DMS79 treated with DMSO at 0.1 percent for 48 hours (cell line): ENCODE measurements around the gene STKLD1.
"Not testable (repeated sequence)": the region's sequence is repeated elsewhere in the genome, so short reads cannot be mapped to it uniquely, and the experiment has no call there.

ENCODE experiments used
- DNase-seq: peaks from one replicate; lab custom pipeline; 2025; lab: John Stamatoyannopoulos, UW

STKLD1 gene

DNA sequence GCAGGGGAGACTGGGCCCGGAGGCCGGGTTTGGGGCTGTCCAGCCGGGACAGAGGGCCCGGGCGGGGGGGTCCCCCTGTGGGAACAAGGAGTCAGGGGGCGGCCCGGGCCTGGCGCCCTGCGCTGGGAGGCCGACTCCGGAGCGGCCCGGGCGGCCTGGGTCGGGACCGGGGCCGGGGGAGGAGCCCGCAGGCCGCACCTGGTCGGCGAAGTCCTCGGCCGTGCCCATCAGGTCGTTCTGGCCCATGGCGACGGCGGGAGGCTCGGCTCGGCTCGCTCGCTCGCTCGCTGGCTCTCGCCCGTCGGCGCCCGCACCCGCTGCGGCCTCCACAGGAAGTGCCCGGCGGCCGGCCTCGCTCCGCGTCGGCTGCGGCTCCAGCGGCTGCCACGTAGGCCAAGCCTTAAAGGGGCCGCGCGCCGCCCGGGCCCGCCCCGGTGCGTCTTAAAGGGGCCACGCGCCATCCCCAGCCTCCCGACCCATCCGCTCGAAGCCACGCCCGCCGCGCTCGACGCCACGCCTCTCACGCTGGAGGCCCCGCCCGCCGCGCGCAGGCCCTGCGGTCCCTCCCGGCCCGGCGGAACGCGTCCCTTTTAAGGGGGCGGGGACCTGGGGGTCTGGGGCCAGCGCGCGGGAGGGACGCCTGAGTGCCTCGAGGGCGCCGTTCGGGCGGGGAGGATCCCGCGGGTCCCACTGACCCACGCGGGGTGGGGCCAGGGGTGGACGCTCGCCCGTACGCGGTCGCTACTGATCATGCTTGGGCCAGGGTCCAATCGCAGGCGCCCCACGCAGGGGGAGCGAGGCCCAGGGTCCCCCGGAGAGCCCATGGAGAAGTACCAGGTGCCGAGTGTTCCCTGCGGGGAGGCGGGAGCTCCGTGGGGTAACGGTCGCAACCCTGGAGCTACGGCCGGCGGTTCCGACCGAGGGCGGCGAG, at the start of gene STKLD1, which contains the start of gene SURF4:
STKLD1 (plus strand) TSS at position 643 of the 931 bp plus-strand sequence; CDS start at position 751, 108 bp downstream.
SURF4 (minus strand) TSS at position 337 of the 931 bp plus-strand sequence; CDS start at position 246, 91 bp downstream.
- DNase-seq = peak; percentile 86

DNA sequence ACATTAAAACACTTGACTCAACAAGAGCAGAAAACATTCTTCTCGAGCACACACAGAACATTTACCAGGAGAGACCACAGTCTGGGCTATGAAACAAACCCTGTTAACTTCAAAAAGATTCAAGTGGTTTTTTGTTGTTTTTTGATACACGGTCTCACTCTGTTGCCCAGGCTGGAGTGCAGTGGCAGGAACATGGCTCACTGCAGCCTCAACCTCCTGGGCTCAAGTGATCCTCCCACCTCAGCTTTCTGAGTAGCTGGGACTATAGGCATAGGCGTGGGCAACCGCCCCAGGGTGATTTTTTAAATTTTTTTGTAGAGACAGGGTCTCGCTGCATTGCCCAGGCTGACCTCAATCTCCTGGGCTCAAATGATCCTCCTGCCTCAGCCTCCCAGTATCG, 49.1 kb upstream of the STKLD1 start:
- peak; percentile 92 for DNase-seq

DNA sequence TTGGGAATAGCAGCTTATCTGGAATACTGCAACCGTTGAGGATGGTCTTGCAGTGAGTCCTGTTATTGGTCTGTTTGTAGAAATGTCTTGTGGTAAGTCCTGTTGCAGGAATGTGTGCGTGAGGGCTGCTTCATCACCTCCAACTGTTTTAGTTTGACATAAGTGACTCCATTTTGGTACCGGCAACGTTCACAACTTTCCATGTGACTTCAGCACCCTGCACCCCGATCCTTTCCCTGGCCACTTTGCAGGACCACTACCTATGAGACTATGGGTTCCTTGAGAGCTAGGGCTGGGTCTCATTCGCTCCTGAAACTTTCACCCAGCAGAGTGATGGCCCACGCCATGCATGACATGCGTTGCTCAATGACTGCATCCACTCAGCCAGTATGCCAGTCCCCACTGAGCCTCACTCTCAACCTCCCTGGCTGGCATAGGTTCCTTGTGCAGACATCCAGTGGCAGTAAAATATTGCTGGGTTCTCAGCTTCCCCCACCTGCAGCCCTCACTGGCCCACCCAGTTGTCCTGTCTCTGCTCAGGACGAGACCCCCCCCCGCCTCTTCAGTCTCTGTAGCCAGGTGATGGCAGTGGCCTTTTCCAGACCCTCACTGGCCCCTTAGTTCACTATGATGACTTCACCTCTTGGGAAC, 48.2 kb upstream of the STKLD1 start:
- DNase-seq = no peak

DNA sequence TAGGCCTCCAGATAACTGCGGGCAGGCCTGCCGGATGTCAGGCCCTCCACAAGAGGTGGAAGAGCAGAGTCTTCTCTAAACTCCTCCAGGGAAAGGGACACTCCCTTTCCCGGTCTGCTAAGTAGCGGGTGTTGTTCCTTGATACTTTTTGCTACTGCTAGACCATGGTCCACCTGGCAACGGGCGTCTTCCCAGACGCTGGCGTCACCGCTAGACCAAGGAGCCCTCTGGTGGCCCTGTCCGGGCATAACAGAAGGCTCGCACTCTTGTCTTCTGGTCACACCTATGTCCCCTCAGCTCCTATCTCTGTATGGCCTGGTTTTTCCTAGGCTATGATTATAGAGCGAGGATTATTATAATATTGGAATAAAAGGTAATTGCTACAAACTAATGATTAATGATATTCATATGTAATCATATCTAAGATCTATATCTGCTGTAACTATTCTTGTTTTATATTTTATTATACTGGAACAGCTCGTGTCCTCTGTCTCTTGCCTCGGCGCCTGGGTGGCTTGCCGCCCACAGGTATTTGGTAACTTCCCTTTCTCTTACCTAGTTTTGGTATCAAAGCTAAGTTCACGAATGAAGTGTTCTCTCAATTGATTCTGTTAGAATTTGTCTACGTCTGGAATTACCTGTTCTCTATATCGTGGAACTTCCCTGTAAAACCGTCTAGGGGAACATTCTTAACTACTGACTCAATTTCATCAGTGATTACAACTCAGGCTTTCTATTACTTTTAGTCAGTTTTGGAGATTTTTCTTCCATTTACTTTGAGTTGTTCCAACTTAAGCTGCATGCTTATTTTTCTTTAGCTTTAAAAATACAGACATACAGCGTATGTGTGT, 46.6 kb upstream of the STKLD1 start:
- DNase-seq = not testable (repeated sequence)

DNA sequence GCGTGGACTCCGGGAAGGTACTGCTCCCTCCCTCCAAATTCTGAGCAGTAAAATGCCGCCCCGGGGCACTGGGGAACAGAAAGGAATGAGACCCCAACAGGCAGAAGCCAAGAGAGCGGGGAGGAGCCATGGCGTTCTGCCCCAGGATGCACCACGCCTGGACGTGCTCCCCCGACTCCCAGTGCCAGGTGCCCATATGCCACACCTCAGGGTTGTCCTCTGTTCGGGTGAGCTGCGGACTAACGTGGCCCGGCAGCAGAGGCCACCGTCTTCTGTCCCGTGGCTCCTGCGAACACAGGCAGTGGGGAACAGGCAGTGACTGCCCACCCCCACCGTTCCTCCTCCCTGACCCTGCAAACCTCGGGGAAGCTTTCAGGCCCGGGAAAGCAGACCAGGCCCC, 44.9 kb upstream of the STKLD1 start:
- DNase-seq = no peak

- no peak for DNase-seq
Measured at GRCh38 chr9:133331641-133332380, 44.4 kb upstream of the STKLD1 start.

GRCh38 chr9:133332381-133332730, 43.8 kb upstream of the STKLD1 start:
- no peak for DNase-seq

GRCh38 chr9:133333011-133333410, 43.2 kb upstream of the STKLD1 start:
- DNase-seq = no peak

DNA sequence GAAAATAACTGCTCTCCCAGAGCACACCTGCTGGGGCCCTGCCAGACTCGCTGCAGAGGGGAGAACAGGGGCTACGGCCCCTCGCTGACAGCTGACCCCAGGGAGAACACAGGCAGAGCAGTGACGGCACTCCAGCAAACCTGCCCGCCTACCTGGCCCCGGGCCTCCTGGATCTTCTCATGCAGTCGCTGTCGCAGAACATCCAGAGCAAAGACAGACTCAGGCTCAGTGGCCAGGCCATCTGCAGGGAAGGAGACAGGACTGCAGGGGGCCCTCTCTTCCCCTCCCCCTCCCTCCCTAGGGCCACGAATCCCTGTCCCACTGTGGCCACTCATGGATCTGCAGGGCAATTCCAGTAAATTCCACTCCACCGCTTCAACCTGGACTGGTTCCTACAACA, 42.6 kb upstream of the STKLD1 start:
- no peak for DNase-seq

- DNase-seq = no peak
Measured at GRCh38 chr9:133334161-133334560, 42.0 kb upstream of the STKLD1 start.

DNA sequence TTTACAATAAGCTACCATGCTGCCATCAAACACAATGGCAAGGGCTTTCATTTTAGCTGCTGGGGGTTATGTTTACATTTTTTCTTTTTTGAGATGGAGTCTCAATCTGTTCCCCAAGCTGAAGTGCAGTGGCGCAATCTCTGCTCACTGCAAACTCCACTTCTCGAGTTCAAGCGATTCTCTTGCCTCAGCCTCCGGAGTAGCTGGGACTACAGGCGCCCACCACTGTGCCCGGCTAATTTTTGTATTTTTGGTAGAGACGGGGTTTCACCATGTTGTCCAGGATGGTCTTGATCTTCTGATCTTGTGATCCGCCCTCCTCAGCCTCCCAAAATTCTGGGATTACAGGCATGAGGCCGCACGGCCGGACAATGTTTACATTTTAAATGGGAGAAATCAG, 41.3 kb upstream of the STKLD1 start:
- DNase-seq = not testable (repeated sequence)

GRCh38 chr9:133335924-133336811, 40.0 kb upstream of the STKLD1 start, which contains the start of gene SURF6:
TSS of gene SURF6 (minus strand) at chr9:133336188. CDS start at chr9:133336132, 56 bp downstream.
- peak; percentile 86 for DNase-seq

- no peak for DNase-seq
Measured at GRCh38 chr9:133339641-133340040, 36.5 kb upstream of the STKLD1 start.

DNA sequence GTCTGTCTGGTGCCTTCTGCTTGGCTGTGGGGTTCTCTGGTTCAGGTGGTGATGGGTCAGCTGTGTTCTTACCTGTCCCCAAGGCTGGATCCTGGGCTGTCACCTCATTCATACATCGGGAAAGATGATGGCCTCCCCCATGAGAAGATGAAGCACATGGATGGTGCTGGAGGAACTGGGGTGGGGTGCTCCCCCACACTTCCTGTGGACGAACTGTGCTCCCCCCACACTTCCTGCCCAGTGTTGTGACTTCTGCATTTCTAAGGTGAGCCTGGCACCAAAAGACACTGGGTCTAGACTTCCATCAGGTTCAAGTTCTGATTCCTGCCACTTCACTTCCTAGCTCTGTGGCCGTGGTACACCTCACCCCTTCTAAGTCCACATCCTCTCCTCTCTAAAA, 35.9 kb upstream of the STKLD1 start:
- no peak for DNase-seq

GRCh38 chr9:133340916-133341315, 35.2 kb upstream of the STKLD1 start:
- no peak for DNase-seq

GRCh38 chr9:133341369-133342068, 34.6 kb upstream of the STKLD1 start:
- DNase-seq = no peak

GRCh38 chr9:133342069-133342406, 34.1 kb upstream of the STKLD1 start:
- no peak for DNase-seq

DNA sequence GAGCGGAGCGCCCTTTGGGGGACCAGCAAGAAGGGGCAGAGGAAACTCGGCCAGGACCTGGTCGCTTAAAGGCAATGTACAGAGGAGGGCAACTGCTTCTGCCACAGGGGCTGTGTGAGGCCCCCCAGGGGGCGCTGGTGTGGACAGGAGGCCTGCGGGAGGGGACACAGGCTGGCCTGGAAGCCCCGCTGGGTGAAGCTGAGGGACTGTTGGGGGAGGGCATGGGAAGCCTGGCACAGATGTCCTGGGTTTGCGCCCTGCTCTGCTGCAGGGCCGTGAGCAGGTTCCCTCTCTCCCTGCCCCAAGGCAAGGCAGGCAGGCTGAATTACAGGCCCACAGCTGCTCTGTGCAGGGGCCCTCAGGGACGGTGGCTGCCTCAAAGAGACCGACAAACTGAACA, 33.6 kb upstream of the STKLD1 start:
- DNase-seq = no peak

- DNase-seq = no peak
Measured at GRCh38 chr9:133344071-133344470, 32.1 kb upstream of the STKLD1 start.

- DNase-seq = no peak
Measured at GRCh38 chr9:133344979-133345378, 31.2 kb upstream of the STKLD1 start.
